A549 (cell line): ENCODE results near the gene FCSK. TPM values are rescaled to one million over a fixed set of nuclear protein-coding genes. Genes with fewer than 3 reads are reported as not detected.

Experiments
- ATAC-seq, 2 experiments: fragments of 200-7000 bp in 1 of 2; fragments of >200 bp in 1 of 2; cut with Nextera tagmentation in 1 of 2; cut with Tn5 transposase in 1 of 2; 3 replicates each; pipeline versions ENCODE4 v1.8.0 to v1.9.1; 2018 to 2020; ENCODE audit warnings: mild to moderate bottlenecking in 1 of 2, moderate library complexity in 1 of 2
- CTCF ChIA-PET: fragments of 300-600 bp; sonication (Branson Sonifier 250); formaldehyde crosslinking; extraction: SDS; loops from one replicate; lab custom pipeline; 2021; ENCODE audit warnings: antibody characterized with exemption, inconsistent platforms; lab: Yijun Ruan, JAX
- POLR2A ChIA-PET: fragments of 350-600 bp; formaldehyde crosslinking; extraction: SDS; loops from one replicate; lab custom pipeline; 2021; ENCODE audit warnings: antibody characterized with exemption, inconsistent platforms; lab: Yijun Ruan, JAX
- DNase-seq, 2 experiments: peaks; one replicate each; pipeline versions ENCODE4 v3.0.0 to v3.0.0-alpha.2; 2011 to 2016; ENCODE audit warnings: low read depth in 1 of 2, low spot score in 1 of 2
- FAIRE-seq: peaks from 2 replicates; lab custom pipeline; 2011; peaks lifted over from hg19 to GRCh38; lab: Jason Lieb, UNC
- H3K27ac ChIP-seq, 2 experiments: fragments of >200 bp; sonication (Bioruptor Twin); formaldehyde crosslinking; 3 replicates each; pipeline ENCODE4 v1.5.1; 2016 to 2017
- H3K4me1 ChIP-seq: fragments of >200 bp; sonication (Bioruptor Twin); formaldehyde crosslinking; 3 replicates; pipeline ENCODE4 v1.6.1; 2016
- H3K4me2 ChIP-seq: fragments of >200 bp; sonication (Bioruptor Twin); formaldehyde crosslinking; 3 replicates; pipeline ENCODE4 v1.6.1; 2016
- H3K4me3 ChIP-seq: fragments of >200 bp; sonication (Bioruptor Twin); formaldehyde crosslinking; 3 replicates; pipeline ENCODE4 v1.5.1; 2016
- H3K9me3 ChIP-seq: fragments of >200 bp; sonication (Bioruptor Twin); formaldehyde crosslinking; 3 replicates; pipeline ENCODE4 v1.6.1; 2016
- BHLHE40 ChIP-seq: IDR thresholded peaks from 2 replicates; pipeline ENCODE4 v1.6.1; 2012; ENCODE audit warnings: low read depth, low read length, inconsistent platforms
- CHD2 ChIP-seq: fragments of 150-350 bp; IDR thresholded peaks from 2 replicates; pipeline ENCODE4 v1.6.1; 2014; ENCODE audit warnings: low read length; ENCODE audit not compliant: partially characterized antibody
- EHF ChIP-seq: fragments of 250-450 bp; sonication (Bioruptor Pico); IDR thresholded peaks from 2 replicates; pipeline ENCODE4 v1.5.0; 2020; ENCODE audit warnings: mild to moderate bottlenecking
- EHMT2 ChIP-seq: fragments of 200-600 bp; sonication (generic); IDR thresholded peaks from 2 replicates; pipeline ENCODE4 v1.6.1; 2016; ENCODE audit warnings: antibody characterized with exemption, low read depth, mild to moderate bottlenecking, moderate library complexity
- FOSB ChIP-seq: fragments of 250-450 bp; sonication (Bioruptor Pico); IDR thresholded peaks from 2 replicates; pipeline ENCODE4 v1.5.0; 2020; ENCODE audit warnings: mild to moderate bottlenecking, moderate library complexity
- FOXS1 ChIP-seq: fragments of 250-450 bp; sonication (Bioruptor Pico); IDR thresholded peaks from 2 replicates; pipeline ENCODE4 v1.5.0; 2020; ENCODE audit warnings: mild to moderate bottlenecking, moderate library complexity
- GATA3 ChIP-seq: IDR thresholded peaks from 2 replicates; pipeline ENCODE4 v1.6.1; 2012; ENCODE audit warnings: borderline replicate concordance
- HOXA7 ChIP-seq: fragments of 250-450 bp; sonication (Bioruptor Pico); IDR thresholded peaks from 2 replicates; pipeline ENCODE4 v1.5.0; 2020; ENCODE audit warnings: mild to moderate bottlenecking, moderate library complexity
- HOXB13 ChIP-seq: fragments of 250-450 bp; sonication (Bioruptor Pico); IDR thresholded peaks from 2 replicates; pipeline ENCODE4 v1.5.0; 2020; ENCODE audit warnings: low read depth, mild to moderate bottlenecking, moderate library complexity
- MAZ ChIP-seq: fragments of 150-350 bp; IDR thresholded peaks from 2 replicates; pipeline ENCODE4 v1.6.1; 2014; ENCODE audit warnings: antibody characterized with exemption, low read depth, low read length, borderline replicate concordance
- PHF8 ChIP-seq: fragments of 200-600 bp; sonication (generic); IDR thresholded peaks from 2 replicates; pipeline ENCODE4 v1.6.1; 2016; ENCODE audit warnings: low read depth, mild to moderate bottlenecking, antibody characterized with exemption, moderate library complexity, borderline replicate concordance
- POLR2A ChIP-seq: IDR thresholded peaks from 2 replicates; pipeline ENCODE4 v1.6.1; 2012; ENCODE audit warnings: mild to moderate bottlenecking, low read length
- POLR2AphosphoS2 ChIP-seq: conservative IDR thresholded peaks from 2 replicates; pipeline ENCODE4 v1.6.1; 2012; ENCODE audit warnings: low read length, improper control_type of control experiment, inconsistent platforms
- RAD21 ChIP-seq, 2 experiments: fragments of >200 bp in 1 of 2; sonication (Bioruptor Twin) in 1 of 2; formaldehyde crosslinking in 1 of 2; IDR thresholded peaks in 1 of 2; conservative IDR thresholded peaks in 1 of 2; 2 replicates in 1 of 2; 3 replicates in 1 of 2; pipeline ENCODE4 v1.6.1; 2012 to 2018; ENCODE audit warnings: inconsistent platforms in 1 of 2
- RCOR1 ChIP-seq: fragments of 150-350 bp; IDR thresholded peaks from 2 replicates; pipeline ENCODE4 v1.6.1; 2014; ENCODE audit warnings: antibody characterized with exemption, low read length, low read depth
- RFX5 ChIP-seq: fragments of 450-650 bp; IDR thresholded peaks from 2 replicates; pipeline ENCODE4 v1.7.1; 2014; ENCODE audit warnings: antibody characterized with exemption, mild to moderate bottlenecking, moderate library complexity
- RNF2 ChIP-seq: fragments of 200-600 bp; sonication (generic); IDR thresholded peaks from 2 replicates; pipeline ENCODE4 v1.6.1; 2016; ENCODE audit warnings: low read depth, mild to moderate bottlenecking, antibody characterized with exemption, moderate library complexity, borderline replicate concordance
- SMC3 ChIP-seq: fragments of >200 bp; sonication (Bioruptor Twin); formaldehyde crosslinking; IDR thresholded peaks from 3 replicates; pipeline ENCODE4 v1.6.1; 2018; ENCODE audit warnings: inconsistent platforms
- TFCP2L1 ChIP-seq: fragments of 250-450 bp; sonication (Bioruptor Pico); IDR thresholded peaks from 2 replicates; pipeline ENCODE4 v1.5.0; 2021; ENCODE audit warnings: mild to moderate bottlenecking
- ZFP36 ChIP-seq: fragments of 450-650 bp; IDR thresholded peaks from 2 replicates; pipeline ENCODE4 v1.6.1; 2014; ENCODE audit warnings: borderline replicate concordance; ENCODE audit not compliant: partially characterized antibody
- ZSCAN20 ChIP-seq: fragments of 250-450 bp; sonication (Bioruptor Pico); IDR thresholded peaks from 2 replicates; pipeline ENCODE4 v1.8.0; 2022; ENCODE audit warnings: mild to moderate bottlenecking, moderate library complexity
- WGBS: methylation state at CpG from one replicate; pipeline ENCODE4 v1.1.6; 2017; ENCODE audit errors: missing lambda C conversion rate; 5-methylcytosine and 5-hydroxymethylcytosine counted together
- polyA plus RNA-seq, 4 experiments: library from polyadenylated mRNA; depleted of rRNA in 3 of 4; stranded (reverse); fragments of >200 nt; fragmentation: RNase III in 1 of 4; extraction: RNeasy Plus Mini Kit Qiagen cat#74134 plus additional on column Dnase treatment in 1 of 4; gene quantifications; 2 replicates in 3 of 4; 3 replicates in 1 of 4; pipeline ENCODE4 v1.2.3, GENCODE V29; 2011 to 2017
- TF ChIP-seq, protein P1 (sequence below): IDR thresholded peaks from 2 replicates; pipeline ENCODE4 v1.6.1; 2012
- TF ChIP-seq, protein P2 (sequence below): IDR thresholded peaks from 2 replicates; pipeline ENCODE4 v1.6.1; 2012; ENCODE audit warnings: low read depth, borderline replicate concordance
- TF ChIP-seq, protein P3 (sequence below): fragments of >200 bp; sonication (Bioruptor Twin); formaldehyde crosslinking; IDR thresholded peaks from 2 replicates; pipeline ENCODE4 v1.6.1; 2016
- TF ChIP-seq, protein P4 (sequence below): fragments of >200 bp; sonication (Bioruptor Twin); formaldehyde crosslinking; IDR thresholded peaks from 3 replicates; pipeline ENCODE4 v1.6.1; 2016

FCSK gene
- polyA plus RNA-seq, 2 of the 4 experiments (the other 2 are of a cell fraction) = 5.7 to 6.8 TPM

DNA sequence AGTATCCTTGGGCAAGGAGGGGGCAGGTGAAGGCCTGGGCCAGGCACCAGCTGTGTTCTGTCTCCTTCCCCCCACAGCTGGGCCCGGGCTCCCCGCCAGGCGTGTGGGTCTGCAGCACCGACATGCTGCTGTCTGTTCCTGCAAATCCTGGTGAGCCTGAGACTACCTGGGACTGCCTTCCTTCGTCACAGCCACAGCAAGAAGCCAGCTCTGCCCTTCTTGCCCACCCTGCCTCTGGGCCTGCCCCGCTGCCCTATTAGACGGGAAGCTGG lies 12.3 kb downstream of the FCSK start:
- H3K4me1 ChIP-seq = peaks cover 5% of the 10 kb centered on the region; the same call in 1 of the 3 replicates
- no peak overlapping the region for H3K27ac ChIP-seq
- H3K4me3 ChIP-seq = no peak overlapping the region
- POLR2A ChIA-PET = no interaction called here
- DNase-seq = no peak
- 83% methylated on average over 7 of the region's 7 CpGs for WGBS
- TF ChIP-seq POLR2A (no peak), RFX5 (no peak), TFCP2L1 (CRISPR knock-in tag) (no peak), MAZ (no peak)
- TF ChIP-seq, protein P1, sequence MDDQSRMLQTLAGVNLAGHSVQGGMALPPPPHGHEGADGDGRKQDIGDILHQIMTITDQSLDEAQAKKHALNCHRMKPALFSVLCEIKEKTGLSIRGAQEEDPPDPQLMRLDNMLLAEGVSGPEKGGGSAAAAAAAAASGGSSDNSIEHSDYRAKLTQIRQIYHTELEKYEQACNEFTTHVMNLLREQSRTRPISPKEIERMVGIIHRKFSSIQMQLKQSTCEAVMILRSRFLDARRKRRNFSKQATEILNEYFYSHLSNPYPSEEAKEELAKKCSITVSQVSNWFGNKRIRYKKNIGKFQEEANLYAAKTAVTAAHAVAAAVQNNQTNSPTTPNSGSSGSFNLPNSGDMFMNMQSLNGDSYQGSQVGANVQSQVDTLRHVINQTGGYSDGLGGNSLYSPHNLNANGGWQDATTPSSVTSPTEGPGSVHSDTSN = no peak
- no peak for FAIRE-seq
- no peaks in the 10 kb centered on the region for H3K9me3 ChIP-seq
- no peak overlapping the region for H3K4me2 ChIP-seq
- no peak for ATAC-seq
- CTCF ChIA-PET = interaction anchor here (0.8 to 1.1 kb wide), 2 partner anchors 41 to 106 kb away, joined by 3 to 4 read pairs; no protein-coding TSS in a partner anchor

DNA sequence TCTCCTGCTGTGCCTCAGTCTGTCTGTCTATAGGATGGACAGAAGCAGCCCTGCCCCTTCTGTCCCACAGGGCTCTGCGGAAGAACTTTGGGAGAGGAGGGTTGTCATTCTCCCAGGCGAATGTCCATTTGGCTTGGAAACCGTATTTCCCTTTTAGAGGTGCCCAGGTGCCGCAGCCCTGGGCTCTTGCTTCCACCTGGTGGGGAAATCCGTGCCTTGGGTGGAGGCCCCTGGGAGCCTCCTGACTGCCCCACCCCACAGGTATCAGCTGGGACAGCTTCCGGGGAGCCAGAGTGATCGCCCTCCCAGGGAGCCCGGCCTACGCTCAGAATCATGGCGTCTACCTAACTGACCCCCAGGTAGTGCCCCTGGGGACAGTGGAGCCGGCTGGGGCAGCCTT lies 12.7 kb downstream of the FCSK start:
- Histone ChIP-seq H3K4me3 (no peak overlapping the region), H3K4me2 (no peak overlapping the region), H3K4me1 (peaks cover 5% of the 10 kb centered on the region; the same call in 1 of the 3 replicates), H3K27ac (no peak overlapping the region), H3K9me3 (no peaks in the 10 kb centered on the region)
- ATAC-seq (no peak), DNase-seq (no peak), FAIRE-seq (no peak)
- ChIA-PET CTCF (interaction anchor here (0.8 to 8.3 kb wide), 3 partner anchors 42 to 107 kb away, joined by 3 to 110 read pairs (median 4); no protein-coding TSS in a partner anchor), POLR2A (interaction anchor here (1.4 kb wide), 1 partner anchor 86 kb away, joined by 5 read pairs; no protein-coding TSS in a partner anchor)
- 93% methylated on average over 3 of the region's 11 CpGs for WGBS
- TF ChIP-seq MAZ = no peak
- no peak for TF ChIP-seq PHF8
- TF ChIP-seq RAD21 (conservative IDR thresholded peaks at IDR 0.05 in 1 of 2, IDR thresholded peaks at IDR 0.05 in 1 of 2) = peak; percentile 12 to 34; a peak in 2 of 5 replicates

DNA sequence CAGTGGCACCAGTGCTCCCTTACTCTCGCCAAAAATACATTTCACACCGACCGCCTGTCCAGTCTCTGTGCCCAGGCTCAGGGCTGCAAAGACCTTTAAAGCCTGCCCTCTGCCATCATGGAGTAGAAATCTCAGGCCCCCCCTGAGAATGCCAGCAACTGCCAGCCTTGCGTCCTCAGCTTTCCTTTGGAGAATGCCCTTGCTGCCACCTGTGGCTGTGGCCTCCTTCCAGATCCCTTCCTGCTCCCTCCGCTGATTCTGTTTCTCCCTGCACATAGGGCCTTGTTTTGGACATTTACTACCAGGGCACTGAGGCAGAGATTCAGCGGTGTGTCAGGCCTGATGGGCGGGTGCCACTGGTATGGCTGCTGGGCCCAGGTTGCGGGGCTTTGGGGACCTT lies 13.2 kb downstream of the FCSK start:
- ATAC-seq = no peak
- no peak overlapping the region for H3K4me3 ChIP-seq
- no peak for FAIRE-seq
- H3K4me1 ChIP-seq = peaks cover 5% of the 10 kb centered on the region; the same call in 1 of the 3 replicates
- CTCF ChIA-PET = interaction anchor here (1.1 to 8.3 kb wide), 2 partner anchors 42 to 71 kb away, joined by 4 to 110 read pairs; no protein-coding TSS in a partner anchor
- H3K27ac ChIP-seq = no peak overlapping the region
- no peak for TF ChIP-seq ZFP36
- TF ChIP-seq HOXB13 (CRISPR knock-in tag) = no peak
- TF ChIP-seq CHD2 = no peak
- TF ChIP-seq RFX5 = no peak
- no peak for TF ChIP-seq EHMT2
- no peak for TF ChIP-seq HOXA7 (CRISPR knock-in tag)
- TF ChIP-seq, protein P1 = no peak
- no peak for TF ChIP-seq RNF2
- no peak for TF ChIP-seq GATA3
- no peak overlapping the region for H3K4me2 ChIP-seq
- DNase-seq = no peak
- WGBS = 94% methylated on average over 8 of the region's 8 CpGs
- no peaks in the 10 kb centered on the region for H3K9me3 ChIP-seq
- POLR2A ChIA-PET = interaction anchor here (1.4 kb wide), 1 partner anchor 86 kb away, joined by 5 read pairs; no protein-coding TSS in a partner anchor

DNA sequence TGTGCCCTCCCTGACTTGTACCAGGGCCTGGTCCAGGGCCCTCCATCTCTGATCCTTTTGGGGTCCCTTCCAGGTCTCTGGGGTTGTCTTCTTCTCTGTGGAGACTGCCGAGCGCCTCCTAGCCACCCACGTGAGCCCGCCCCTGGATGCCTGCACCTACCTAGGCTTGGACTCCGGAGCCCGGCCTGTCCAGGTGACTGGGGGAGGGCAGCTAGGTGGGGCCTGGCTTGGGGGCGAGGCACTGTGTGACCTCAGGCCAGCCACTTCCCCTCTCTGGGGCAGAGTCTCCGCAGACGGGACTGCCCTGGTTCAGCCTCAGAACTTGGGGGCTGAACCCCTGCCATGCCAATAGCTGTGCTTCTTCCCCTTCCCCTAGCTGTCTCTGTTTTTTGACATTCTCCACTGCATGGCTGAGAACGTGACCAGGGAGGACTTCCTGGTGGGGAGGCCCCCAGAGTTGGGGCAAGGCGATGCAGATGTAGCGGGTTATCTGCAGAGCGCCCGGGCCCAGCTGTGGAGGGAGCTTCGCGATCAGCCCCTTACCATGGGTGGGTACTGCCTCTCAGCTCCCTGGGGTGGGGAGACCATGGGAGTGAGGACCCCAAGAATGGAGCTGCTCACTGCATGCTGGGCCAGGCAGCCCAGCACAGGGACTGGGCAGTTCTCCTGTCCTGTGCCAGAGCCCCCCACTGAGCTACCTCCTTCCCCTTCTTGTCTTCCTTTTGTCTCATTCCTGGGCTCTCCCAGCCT lies 14.6 kb downstream of the FCSK start:
- Histone ChIP-seq H3K4me3 (no peak overlapping the region), H3K9me3 (no peaks in the 10 kb centered on the region), H3K4me2 (no peak overlapping the region), H3K27ac (no peak overlapping the region), H3K4me1 (peaks cover 5% of the 10 kb centered on the region; the same call in 1 of the 3 replicates)
- ATAC-seq = no peak
- DNase-seq = no peak
- WGBS = 91% methylated on average over 9 of the region's 16 CpGs
- POLR2A ChIA-PET = interaction anchor here (0.7 to 1.3 kb wide), 4 partner anchors 15 to 96 kb away, joined by 3 to 4 read pairs (median 4); no protein-coding TSS in a partner anchor
- CTCF ChIA-PET = interaction anchor here (0.5 to 8.3 kb wide), 7 partner anchors 10 to 98 kb away, joined by 3 to 110 read pairs (median 8); no protein-coding TSS in a partner anchor
- no peak for FAIRE-seq
- TF ChIP-seq, protein P2, sequence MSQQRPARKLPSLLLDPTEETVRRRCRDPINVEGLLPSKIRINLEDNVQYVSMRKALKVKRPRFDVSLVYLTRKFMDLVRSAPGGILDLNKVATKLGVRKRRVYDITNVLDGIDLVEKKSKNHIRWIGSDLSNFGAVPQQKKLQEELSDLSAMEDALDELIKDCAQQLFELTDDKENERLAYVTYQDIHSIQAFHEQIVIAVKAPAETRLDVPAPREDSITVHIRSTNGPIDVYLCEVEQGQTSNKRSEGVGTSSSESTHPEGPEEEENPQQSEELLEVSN = no peak
- TF ChIP-seq RCOR1 (no peak), PHF8 (no peak), POLR2AphosphoS2 (no peak), FOSB (CRISPR knock-in tag) (no peak), SMC3 (no peak), POLR2A (no peak), ZSCAN20 (CRISPR knock-in tag) (no peak), EHMT2 (no peak), EHF (CRISPR knock-in tag) (no peak), BHLHE40 (no peak), FOXS1 (CRISPR knock-in tag) (no peak)
- TF ChIP-seq, protein P3, sequence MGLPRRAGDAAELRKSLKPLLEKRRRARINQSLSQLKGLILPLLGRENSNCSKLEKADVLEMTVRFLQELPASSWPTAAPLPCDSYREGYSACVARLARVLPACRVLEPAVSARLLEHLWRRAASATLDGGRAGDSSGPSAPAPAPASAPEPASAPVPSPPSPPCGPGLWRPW = no peak
- TF ChIP-seq, protein P4, sequence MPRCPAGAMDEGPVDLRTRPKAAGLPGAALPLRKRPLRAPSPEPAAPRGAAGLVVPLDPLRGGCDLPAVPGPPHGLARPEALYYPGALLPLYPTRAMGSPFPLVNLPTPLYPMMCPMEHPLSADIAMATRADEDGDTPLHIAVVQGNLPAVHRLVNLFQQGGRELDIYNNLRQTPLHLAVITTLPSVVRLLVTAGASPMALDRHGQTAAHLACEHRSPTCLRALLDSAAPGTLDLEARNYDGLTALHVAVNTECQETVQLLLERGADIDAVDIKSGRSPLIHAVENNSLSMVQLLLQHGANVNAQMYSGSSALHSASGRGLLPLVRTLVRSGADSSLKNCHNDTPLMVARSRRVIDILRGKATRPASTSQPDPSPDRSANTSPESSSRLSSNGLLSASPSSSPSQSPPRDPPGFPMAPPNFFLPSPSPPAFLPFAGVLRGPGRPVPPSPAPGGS = no peak
